Left ventricle myocardium inferior (tissue), 1 donor: Measurements from ENCODE around the gene WBP4. TPM values are rescaled to one million over a fixed set of nuclear protein-coding genes. Genes with fewer than 3 reads are reported as not detected.

Source experiments
- DNase-seq: peaks from one replicate; pipeline ENCODE4 v3.0.0-alpha.2; 2020
- H3K27ac ChIP-seq: fragments of 200-600 bp; replicated peaks from 2 replicates; pipeline ENCODE4 v1.8.0; 2021
- H3K27me3 ChIP-seq: fragments of 200-600 bp; 2 replicates; pipeline ENCODE4 v1.8.0; 2021; ENCODE audit warnings: low read depth
- H3K36me3 ChIP-seq: fragments of 200-600 bp; 2 replicates; pipeline ENCODE4 v1.8.0; 2021
- H3K4me1 ChIP-seq: fragments of 200-600 bp; 2 replicates; pipeline ENCODE4 v1.8.0; 2021
- H3K4me3 ChIP-seq: fragments of 200-600 bp; 2 replicates; pipeline ENCODE4 v1.8.0; 2021; ENCODE audit warnings: mild to moderate bottlenecking, moderate library complexity
- H3K9me3 ChIP-seq: fragments of 200-600 bp; replicated peaks from 2 replicates; pipeline ENCODE4 v1.8.0; 2021
- CTCF ChIP-seq: fragments of 200-600 bp; IDR thresholded peaks from 2 replicates; pipeline ENCODE4 v1.8.0; 2021; ENCODE audit warnings: antibody characterized with exemption, mild to moderate bottlenecking, borderline replicate concordance
- intact Hi-C: fragments of 100-400 bp; cut with micrococcal nuclease; formaldehyde crosslinking; loops from one replicate; pipeline ENCODE4 v1.11.0; 2022
- long read RNA-seq: library from polyadenylated mRNA; unstranded; transcript quantifications from one replicate; pipeline ENCODE4 v2.0.0, GENCODE V29; 2021
- total RNA-seq: library from RNA; stranded (reverse); fragmentation: NEBNext Ultra II Directional; extraction: Animal tissue kit (Norgen Biotek cat#: 25700); gene quantifications from one replicate; pipeline ENCODE4 v1.2.1, GENCODE V29; 2021
- donor health status: DM: no; HTN: yes; CAD: no; lungs with severe emphysema.

The WBP4 gene
- total RNA-seq: 22.6 TPM
- long read RNA-seq, transcript WBP4-201 (10 exons, 2,623 nt): major isoform, 25 of 37 reads
- long read RNA-seq, partial matches to known transcripts: 7 of 37 reads
- long read RNA-seq, other reads (novel, unspliced or antisense): 5 of 37 reads

GRCh38 chr13:41061075-41061913 lies at the start of gene WBP4:
WBP4 (plus strand) TSS chr13:41061509; CDS start chr13:41061674, 165 bp downstream.
- intact Hi-C loops: no loop called here
- Histone ChIP-seq H3K27me3 (no peaks in the 10 kb centered on the region), H3K27ac (peak within 1 kb of the TSS; percentile 98), H3K9me3 (no peaks in the 10 kb centered on the region), H3K4me1 (peaks cover 94% of the 10 kb centered on the region), H3K36me3 (peaks cover 11% of the 10 kb centered on the region), H3K4me3 (peak within 1 kb of the TSS; percentile 79)
- TF ChIP-seq CTCF: peak; percentile 31
- peak; percentile 94 for DNase-seq

- no peak for TF ChIP-seq CTCF
- Histone ChIP-seq H3K36me3 (no peaks in the 10 kb centered on the region), H3K27ac (no peak overlapping the region), H3K4me3 (no peak overlapping the region), H3K4me1 (peaks cover 50% of the 10 kb centered on the region), H3K27me3 (no peaks in the 10 kb centered on the region), H3K9me3 (no peaks in the 10 kb centered on the region)
- intact Hi-C loops: no loop called here
- DNase-seq: no peak
Measured at GRCh38 chr13:41012536-41012935, 48.8 kb upstream of the WBP4 start.

GRCh38 chr13:41013835-41014234 lies 47.5 kb upstream of the WBP4 start:
- TF ChIP-seq CTCF: no peak
- intact Hi-C loops: no loop called here

GRCh38 chr13:41015920-41016319 lies 45.4 kb upstream of the WBP4 start:
- Histone ChIP-seq H3K27ac (no peak overlapping the region), H3K4me3 (no peak overlapping the region), H3K36me3 (no peaks in the 10 kb centered on the region), H3K9me3 (no peaks in the 10 kb centered on the region), H3K4me1 (peaks cover 72% of the 10 kb centered on the region), H3K27me3 (no peaks in the 10 kb centered on the region)
- no peak for TF ChIP-seq CTCF
- DNase-seq: no peak
- intact Hi-C loops: no loop called here

More at GRCh38 chr13:41013835-41014234, 47.5 kb upstream of the WBP4 start:
- H3K27me3 ChIP-seq: no peaks in the 10 kb centered on the region
- H3K4me3 ChIP-seq: no peak overlapping the region
- DNase-seq: no peak
- no peaks in the 10 kb centered on the region for H3K9me3 ChIP-seq
- peaks cover 55% of the 10 kb centered on the region for H3K4me1 ChIP-seq
- no peak overlapping the region for H3K27ac ChIP-seq
- H3K36me3 ChIP-seq: no peaks in the 10 kb centered on the region

GRCh38 chr13:41017159-41017558 lies 44.1 kb upstream of the WBP4 start:
- Histone ChIP-seq H3K27ac (peak overlapping the region; percentile 73), H3K9me3 (no peaks in the 10 kb centered on the region), H3K36me3 (no peaks in the 10 kb centered on the region), H3K27me3 (no peaks in the 10 kb centered on the region), H3K4me3 (peak overlapping the region; percentile 39), H3K4me1 (peaks cover 77% of the 10 kb centered on the region)
- intact Hi-C loops: no loop called here
- DNase-seq: no peak
- TF ChIP-seq CTCF: no peak
